GM12878 (cell line): ENCODE results near the gene SALL4. TPM values are rescaled to one million over a fixed set of nuclear protein-coding genes. Genes with fewer than 3 reads are reported as not detected.

Experiments
- ATAC-seq: fragments of 200-7000 bp; cut with Tn5 transposase; 3 replicates; pipeline ENCODE4 v1.9.1; 2020; ENCODE audit warnings: mild to moderate bottlenecking, moderate library complexity
- BruUV-seq: library from RNA; stranded (reverse); fragments of 400-500 nt; replicated peaks from 2 replicates; lab custom pipeline; 2021; lab: Mats Ljungman, UMichigan
- CTCF ChIA-PET: fragments of 300-600 bp; sonication (Branson Sonifier 250); formaldehyde crosslinking; extraction: SDS; loops from one replicate; lab custom pipeline; 2021; ENCODE audit warnings: inconsistent platforms; lab: Yijun Ruan, JAX
- POLR2A ChIA-PET: fragments of 350-600 bp; formaldehyde crosslinking; extraction: SDS; loops from one replicate; lab custom pipeline; 2021; ENCODE audit warnings: inconsistent platforms; lab: Charles Lee
- RAD21 ChIA-PET: fragments of 300-600 bp; sonication (Branson Sonifier 250); formaldehyde crosslinking; loops from one replicate; lab custom pipeline; 2023; ENCODE audit warnings: antibody characterized with exemption; ENCODE audit not compliant: unreplicated experiment; lab: Charles Lee
- SMC1A ChIA-PET: fragments of 300-600 bp; sonication (Branson Sonifier 250); formaldehyde crosslinking; loops from one replicate; lab custom pipeline; 2023; ENCODE audit not compliant: unreplicated experiment, uncharacterized antibody; lab: Charles Lee
- DNase-seq: peaks from one replicate; pipeline ENCODE4 v3.0.0-alpha.2; 2011; ENCODE audit warnings: low read depth, low spot score
- FAIRE-seq: peaks from 3 replicates; lab custom pipeline; 2011; peaks lifted over from hg19 to GRCh38; lab: Jason Lieb, UNC
- H2AFZ ChIP-seq: 2 replicates; pipeline ENCODE4 v1.6.0; 2011; ENCODE audit warnings: low read depth, low read length, control low read depth; ENCODE audit not compliant: control insufficient read depth
- H3K27ac ChIP-seq: 2 replicates; pipeline ENCODE4 v1.5.1; 2011; ENCODE audit warnings: control low read depth; ENCODE audit not compliant: control insufficient read depth, insufficient read depth
- H3K27me3 ChIP-seq, 2 experiments: replicated peaks in 1 of 2; 2 replicates each; pipeline versions ENCODE4 v1.6.0 to v1.6.1; 2011; ENCODE audit warnings: low read length in 1 of 2; ENCODE audit not compliant: control insufficient read depth in 2 of 2, insufficient read depth in 2 of 2
- H3K36me3 ChIP-seq, 2 experiments: 2 replicates each; pipeline ENCODE4 v1.5.1; 2011; ENCODE audit warnings: low read length in 1 of 2; ENCODE audit not compliant: control insufficient read depth in 2 of 2, insufficient read depth in 2 of 2
- H3K4me1 ChIP-seq: 2 replicates; pipeline ENCODE4 v1.6.1; 2011; ENCODE audit warnings: mild to moderate bottlenecking, low read length, moderate library complexity, mixed read lengths; ENCODE audit not compliant: control insufficient read depth, insufficient read depth
- H3K4me2 ChIP-seq: 2 replicates; pipeline ENCODE4 v1.6.0; 2011; ENCODE audit warnings: control low read depth; ENCODE audit not compliant: control insufficient read depth, insufficient read depth
- H3K4me3 ChIP-seq: fragments of 200-600 bp; sonication (generic); 2 replicates; pipeline ENCODE4 v1.5.1; 2016
- H3K79me2 ChIP-seq: 2 replicates; pipeline ENCODE4 v1.6.0; 2011; ENCODE audit warnings: low read length; ENCODE audit not compliant: control insufficient read depth, insufficient read depth
- H3K9ac ChIP-seq: 2 replicates; pipeline ENCODE4 v1.8.0; 2011; ENCODE audit warnings: low read length, control low read depth, mixed read lengths; ENCODE audit not compliant: control insufficient read depth, insufficient read depth
- H3K9me3 ChIP-seq: replicated peaks from 3 replicates; pipeline ENCODE4 v1.5.1; 2011; ENCODE audit warnings: mild to moderate bottlenecking, low read length; ENCODE audit not compliant: control insufficient read depth, insufficient read depth
- H4K20me1 ChIP-seq: 2 replicates; pipeline ENCODE4 v1.6.0; 2011; ENCODE audit not compliant: control insufficient read depth, insufficient read depth
- ASH2L ChIP-seq: fragments of 300-600, 200-600 bp; sonication (generic); IDR thresholded peaks from 2 replicates; pipeline ENCODE4 v1.6.1; 2017; ENCODE audit warnings: low read depth, mild to moderate bottlenecking, borderline replicate concordance
- BMI1 ChIP-seq: fragments of 450-650 bp; IDR thresholded peaks from 2 replicates; pipeline ENCODE4 v1.6.1; 2016; ENCODE audit warnings: mild to moderate bottlenecking, moderate library complexity, borderline replicate concordance
- BRCA1 ChIP-seq: IDR thresholded peaks from 2 replicates; pipeline ENCODE4 v1.6.1; 2011; ENCODE audit warnings: low read depth, low read length, improper control_type of control experiment
- EED ChIP-seq: sonication (generic); IDR thresholded peaks from 2 replicates; pipeline ENCODE4 v1.6.1; 2016; ENCODE audit warnings: antibody characterized with exemption, low read depth
- EZH2 ChIP-seq: IDR thresholded peaks from 2 replicates; pipeline ENCODE4 v1.6.1; 2012; ENCODE audit warnings: low read depth, mild to moderate bottlenecking, control low read depth, inconsistent platforms, low read length, borderline replicate concordance; ENCODE audit not compliant: control insufficient read depth
- FOS ChIP-seq: IDR thresholded peaks from 3 replicates; pipeline ENCODE4 v1.6.1; 2011; ENCODE audit warnings: borderline replicate concordance; ENCODE audit not compliant: insufficient read length; ENCODE audit errors: extremely low read depth
- MTA3 ChIP-seq: IDR thresholded peaks from 2 replicates; pipeline ENCODE4 v1.6.1; 2012; ENCODE audit warnings: low read length, inconsistent platforms, borderline replicate concordance
- NFIC ChIP-seq: IDR thresholded peaks from 2 replicates; pipeline ENCODE4 v1.6.1; 2012; ENCODE audit warnings: low read depth, mild to moderate bottlenecking, inconsistent platforms, low read length, moderate library complexity
- NR2C1 ChIP-seq: fragments of 450-650 bp; IDR thresholded peaks from 2 replicates; pipeline ENCODE4 v1.6.1; 2017; ENCODE audit warnings: antibody characterized with exemption, mild to moderate bottlenecking, moderate library complexity
- RBBP5 ChIP-seq: fragments of 200-600 bp; sonication (generic); conservative IDR thresholded peaks from 2 replicates; pipeline ENCODE4 v1.6.1; 2016
- RFX5 ChIP-seq: IDR thresholded peaks from 2 replicates; pipeline ENCODE4 v1.6.1; 2011; ENCODE audit warnings: low read depth, low read length, improper control_type of control experiment
- WGBS: methylation state at CpG from one replicate; pipeline ENCODE4 v1.1.6; 2016; ENCODE audit warnings: low lambda C conversion rate; ENCODE audit not compliant: insufficient replicate concordance, insufficient coverage; ENCODE audit errors: missing lambda C conversion rate; 5-methylcytosine and 5-hydroxymethylcytosine counted together
- in situ Hi-C: fragments of 300-500 bp; cut with MboI; formaldehyde crosslinking; loops from 9 replicates; pipeline ENCODE4 v1.14.3; 2018; ENCODE audit warnings: mixed read lengths
- intact Hi-C: fragments of 100-400 bp; cut with micrococcal nuclease; formaldehyde crosslinking; loops from one replicate; pipeline ENCODE4 v1.14.2; 2022; ENCODE audit not compliant: unreplicated experiment
- polyA plus RNA-seq, 11 experiments: library from polyadenylated mRNA; depleted of rRNA in 4 of 11; unstranded in 6 of 11; stranded (reverse) in 5 of 11; fragments of >200 nt; fragmentation: Nextera tagmentation in 4 of 11; fragmentation: Illumina TruSeq in 1 of 11; extraction: Ambion mirVana in 4 of 11; extraction: Trizol in 1 of 11; gene quantifications; 1 replicate in 1 of 11; 2 replicates in 10 of 11; pipeline versions ENCODE4 v1.2.1 to v1.2.3, GENCODE V29; 2011 to 2016; ENCODE audit warnings: inconsistent platforms in 2 of 11, missing spikeins in 2 of 11, low read depth in 1 of 11
- total RNA-seq, 4 experiments: library from RNA; depleted of rRNA in 3 of 4; stranded (reverse); fragments of >200 nt in 3 of 4; fragmentation: Illumina TruSeq in 1 of 4; extraction: Trizol in 1 of 4; gene quantifications; 2 replicates each; pipeline versions ENCODE4 v1.2.1 to v1.2.3, GENCODE V29; 2013 to 2021
- TF ChIP-seq, protein P1 (sequence below): IDR thresholded peaks from 2 replicates; pipeline ENCODE4 v1.6.1; 2011; ENCODE audit warnings: borderline replicate concordance, low read depth, mild to moderate bottlenecking, moderate library complexity, mixed read lengths, low read length; ENCODE audit not compliant: insufficient read depth; ENCODE audit errors: extremely low read length
- TF ChIP-seq, protein P2 (sequence below): IDR thresholded peaks from 2 replicates; pipeline ENCODE4 v1.6.1; 2011; ENCODE audit warnings: borderline replicate concordance, low read depth, mild to moderate bottlenecking, moderate library complexity, low read length; ENCODE audit not compliant: insufficient read depth, poor library complexity, severe bottlenecking
- TF ChIP-seq, protein P3 (sequence below): IDR thresholded peaks from 2 replicates; pipeline ENCODE4 v1.6.1; 2012; ENCODE audit warnings: mild to moderate bottlenecking, low read depth, low read length

SALL4 gene
- total and polyA plus RNA-seq, 10 of the 15 experiments (the other 5 are each of a cell fraction or from before 2014, with no cell fraction given), result 0.08 to 1.1 (median 0.23) TPM; not detected in 7

DNA sequence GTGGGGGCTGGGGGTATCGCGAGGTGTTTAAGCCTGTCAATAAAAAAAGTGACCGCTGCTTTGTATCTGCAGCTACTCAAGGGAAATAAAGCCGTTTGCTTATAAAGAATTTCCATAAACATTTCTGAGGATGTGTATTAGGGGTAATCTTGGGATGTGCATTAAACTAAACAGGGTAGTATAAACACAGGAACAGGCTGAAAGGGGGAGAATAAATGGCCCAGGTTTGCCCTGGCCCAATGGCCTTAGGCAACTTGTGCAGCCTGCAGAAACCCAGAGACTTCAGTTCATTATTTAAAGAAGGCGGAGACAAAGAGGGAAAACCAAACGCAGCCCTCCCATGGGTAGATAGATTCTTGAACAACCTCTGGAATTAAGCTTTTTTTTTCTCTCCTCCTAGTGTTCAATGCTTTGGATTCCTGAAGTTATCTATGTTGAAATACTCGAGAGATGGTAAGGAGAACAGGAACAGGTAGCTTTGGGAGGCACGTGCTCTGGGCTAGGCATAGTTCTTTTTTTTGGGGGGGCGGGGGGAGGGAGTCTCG, 35.6 kb upstream of the SALL4 start (continued):
- TF ChIP-seq, protein P1, sequence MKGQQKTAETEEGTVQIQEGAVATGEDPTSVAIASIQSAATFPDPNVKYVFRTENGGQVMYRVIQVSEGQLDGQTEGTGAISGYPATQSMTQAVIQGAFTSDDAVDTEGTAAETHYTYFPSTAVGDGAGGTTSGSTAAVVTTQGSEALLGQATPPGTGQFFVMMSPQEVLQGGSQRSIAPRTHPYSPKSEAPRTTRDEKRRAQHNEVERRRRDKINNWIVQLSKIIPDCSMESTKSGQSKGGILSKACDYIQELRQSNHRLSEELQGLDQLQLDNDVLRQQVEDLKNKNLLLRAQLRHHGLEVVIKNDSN, result no peak
- TF ChIP-seq BMI1 (no peak), BRCA1 (no peak)

DNA sequence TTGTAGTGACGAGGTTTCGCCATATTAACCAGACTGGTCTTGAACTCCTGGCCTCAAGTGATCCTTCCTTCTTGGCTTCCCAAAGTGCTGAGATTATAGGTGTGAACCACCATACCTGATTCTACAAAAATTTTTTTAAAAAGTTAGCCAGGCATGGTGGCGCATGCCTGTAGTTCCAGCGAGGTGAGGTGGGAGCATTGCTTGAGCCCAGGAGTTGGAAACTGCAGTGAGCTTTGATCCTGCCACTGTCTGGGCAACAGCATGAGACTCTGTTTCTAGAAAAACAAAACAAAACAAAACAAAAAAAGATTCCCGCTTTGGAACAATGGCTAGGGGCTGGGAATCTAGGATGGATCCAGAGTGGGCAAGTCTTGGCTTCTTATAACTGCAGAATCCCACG, 35.1 kb upstream of the SALL4 start:
- H2AFZ ChIP-seq, result no peak overlapping the region
- H3K27ac ChIP-seq, result no peak overlapping the region
- SMC1A ChIA-PET, result no interaction called here
- H3K9ac ChIP-seq, result no peak overlapping the region
- H3K27me3 ChIP-seq, result peaks cover 0 to 1% of the 10 kb centered on the region in 2 experiments; a peak in 1 of 4 replicates
- DNase-seq (no peak), FAIRE-seq (no peak), ATAC-seq (no peak)
- RAD21 ChIA-PET, result no interaction called here
- no peaks in the 10 kb centered on the region for H4K20me1 ChIP-seq
- in situ Hi-C loops, result no loop called here
- no peaks in the 10 kb centered on the region for H3K4me1 ChIP-seq
- BruUV-seq, result no TSS peak
- POLR2A ChIA-PET, result no interaction called here
- no peaks in the 10 kb centered on the region for H3K36me3 ChIP-seq
- CTCF ChIA-PET, result no interaction called here
- H3K4me2 ChIP-seq, result no peak overlapping the region
- H3K9me3 ChIP-seq, result no peaks in the 10 kb centered on the region
- intact Hi-C loops, result no loop called here
- WGBS, result 38% methylated on average over 6 of the region's 6 CpGs
- no peaks in the 10 kb centered on the region for H3K79me2 ChIP-seq
- H3K4me3 ChIP-seq, result no peak overlapping the region
- TF ChIP-seq EZH2, result no peak
- TF ChIP-seq, protein P2, sequence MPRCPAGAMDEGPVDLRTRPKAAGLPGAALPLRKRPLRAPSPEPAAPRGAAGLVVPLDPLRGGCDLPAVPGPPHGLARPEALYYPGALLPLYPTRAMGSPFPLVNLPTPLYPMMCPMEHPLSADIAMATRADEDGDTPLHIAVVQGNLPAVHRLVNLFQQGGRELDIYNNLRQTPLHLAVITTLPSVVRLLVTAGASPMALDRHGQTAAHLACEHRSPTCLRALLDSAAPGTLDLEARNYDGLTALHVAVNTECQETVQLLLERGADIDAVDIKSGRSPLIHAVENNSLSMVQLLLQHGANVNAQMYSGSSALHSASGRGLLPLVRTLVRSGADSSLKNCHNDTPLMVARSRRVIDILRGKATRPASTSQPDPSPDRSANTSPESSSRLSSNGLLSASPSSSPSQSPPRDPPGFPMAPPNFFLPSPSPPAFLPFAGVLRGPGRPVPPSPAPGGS, result no peak
- TF ChIP-seq NFIC, result no peak
- no peak for TF ChIP-seq ASH2L
- TF ChIP-seq FOS, result no peak
- TF ChIP-seq MTA3, result no peak
- TF ChIP-seq RBBP5, result no peak
- TF ChIP-seq, protein P3, sequence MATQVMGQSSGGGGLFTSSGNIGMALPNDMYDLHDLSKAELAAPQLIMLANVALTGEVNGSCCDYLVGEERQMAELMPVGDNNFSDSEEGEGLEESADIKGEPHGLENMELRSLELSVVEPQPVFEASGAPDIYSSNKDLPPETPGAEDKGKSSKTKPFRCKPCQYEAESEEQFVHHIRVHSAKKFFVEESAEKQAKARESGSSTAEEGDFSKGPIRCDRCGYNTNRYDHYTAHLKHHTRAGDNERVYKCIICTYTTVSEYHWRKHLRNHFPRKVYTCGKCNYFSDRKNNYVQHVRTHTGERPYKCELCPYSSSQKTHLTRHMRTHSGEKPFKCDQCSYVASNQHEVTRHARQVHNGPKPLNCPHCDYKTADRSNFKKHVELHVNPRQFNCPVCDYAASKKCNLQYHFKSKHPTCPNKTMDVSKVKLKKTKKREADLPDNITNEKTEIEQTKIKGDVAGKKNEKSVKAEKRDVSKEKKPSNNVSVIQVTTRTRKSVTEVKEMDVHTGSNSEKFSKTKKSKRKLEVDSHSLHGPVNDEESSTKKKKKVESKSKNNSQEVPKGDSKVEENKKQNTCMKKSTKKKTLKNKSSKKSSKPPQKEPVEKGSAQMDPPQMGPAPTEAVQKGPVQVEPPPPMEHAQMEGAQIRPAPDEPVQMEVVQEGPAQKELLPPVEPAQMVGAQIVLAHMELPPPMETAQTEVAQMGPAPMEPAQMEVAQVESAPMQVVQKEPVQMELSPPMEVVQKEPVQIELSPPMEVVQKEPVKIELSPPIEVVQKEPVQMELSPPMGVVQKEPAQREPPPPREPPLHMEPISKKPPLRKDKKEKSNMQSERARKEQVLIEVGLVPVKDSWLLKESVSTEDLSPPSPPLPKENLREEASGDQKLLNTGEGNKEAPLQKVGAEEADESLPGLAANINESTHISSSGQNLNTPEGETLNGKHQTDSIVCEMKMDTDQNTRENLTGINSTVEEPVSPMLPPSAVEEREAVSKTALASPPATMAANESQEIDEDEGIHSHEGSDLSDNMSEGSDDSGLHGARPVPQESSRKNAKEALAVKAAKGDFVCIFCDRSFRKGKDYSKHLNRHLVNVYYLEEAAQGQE, result no peak
- TF ChIP-seq EED, result no peak
- no peak for TF ChIP-seq NR2C1
- no peak for TF ChIP-seq RFX5
